Suprapubic skin (tissue), 4 donors: ENCODE results near the gene KIF11.

ENCODE experiments used
- CTCF ChIP-seq, 2 donors: fragments of 200-600 bp in 1 of 2; fragments of 450-650 bp in 1 of 2; sonication (generic) in 1 of 2; IDR thresholded peaks; one replicate each; pipeline ENCODE4 v1.5.1; 2016 to 2019; ENCODE audit warnings: antibody characterized with exemption in 2 of 2, mild to moderate bottlenecking in 1 of 2, moderate library complexity in 1 of 2
- POLR2A ChIP-seq, 2 donors: fragments of 450-650 bp; IDR thresholded peaks; one replicate each; pipeline ENCODE4 v1.6.1; 2017; ENCODE audit warnings: antibody characterized with exemption in 2 of 2, mild to moderate bottlenecking in 2 of 2, moderate library complexity in 2 of 2
- POLR2AphosphoS5 ChIP-seq, 3 donors: sonication (generic); formaldehyde crosslinking; IDR thresholded peaks; one replicate each; pipeline ENCODE4 v1.6.1; 2017; ENCODE audit warnings: antibody characterized with exemption in 3 of 3

GRCh38 chr10:92562424-92562823 is 30.5 kb upstream of the KIF11 start:
- TF ChIP-seq CTCF (IDR thresholded peaks at IDR 0.05) (no peak), POLR2A (IDR thresholded peaks at IDR 0.05) (no peak), POLR2AphosphoS5 (IDR thresholded peaks at IDR 0.05) (no peak)
